ENCODE results near the gene GNAQ. TPM values are rescaled to one million over a fixed set of nuclear protein-coding genes. Genes with fewer than 3 reads are reported as not detected.
"Not testable (repeated sequence)": the region's sequence is repeated elsewhere in the genome, so short reads cannot be mapped to it uniquely, and the experiment has no call there.

GNAQ gene
- total and polyA plus RNA-seq, 2 donors from 2014 or later: 16.2 to 83.4 TPM

DNA sequence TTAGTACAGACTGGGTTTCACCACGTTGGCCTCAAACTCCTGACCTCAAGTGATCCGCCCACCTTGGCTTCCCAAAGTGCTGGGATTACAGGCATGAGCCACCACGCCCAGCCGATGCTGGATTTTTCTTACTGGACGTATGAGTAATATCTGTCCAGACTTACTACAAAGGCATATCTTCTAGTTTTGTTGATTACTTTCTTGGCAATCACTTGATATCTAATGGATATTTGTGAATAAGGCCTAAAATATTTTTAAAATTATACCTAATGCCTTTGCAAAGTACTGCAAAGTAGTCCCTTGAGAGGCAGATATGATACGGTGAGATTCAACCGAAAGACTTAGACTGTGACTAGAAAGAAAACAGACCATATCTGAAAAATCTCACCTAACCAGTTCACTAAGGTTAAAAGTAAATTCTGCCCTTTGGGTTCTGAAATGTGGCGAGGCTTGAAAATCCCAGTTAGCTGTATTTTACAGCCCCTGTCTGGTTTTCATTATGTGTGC lies 152.1 kb downstream of the GNAQ start:
- intact Hi-C loops (cut with DNase I): no loop called here
- Histone ChIP-seq H3K4me3 (ENCODE audit: low read length in 3 of 3) (no peak overlapping the region), H3K27ac (ENCODE audit: low read depth in 2 of 2, low read length in 2 of 2) (no peak overlapping the region), H3K27me3 (ENCODE audit: control insufficient read depth, insufficient read depth, low read length) (no peaks in the 10 kb centered on the region), H3K9me3 (ENCODE audit: control insufficient read depth in 2 of 3, insufficient read depth in 1 of 3, low read length in 3 of 3) (no peaks in the 10 kb centered on the region), H3K4me1 (ENCODE audit: control insufficient read depth in 2 of 3, insufficient read depth in 2 of 3, low read depth in 1 of 3, low read length in 3 of 3) (peaks cover 0 to 14% (median 4%) of the 10 kb centered on the region in 3 donors), H3K9ac (ENCODE audit: low read length in 3 of 3) (no peak overlapping the region), H3K36me3 (ENCODE audit: control insufficient read depth in 2 of 3, insufficient read depth in 3 of 3, low read length in 3 of 3) (no peaks in the 10 kb centered on the region)
- FAIRE-seq (no peak), DNase-seq (no peak)
- TF ChIP-seq, protein P1, sequence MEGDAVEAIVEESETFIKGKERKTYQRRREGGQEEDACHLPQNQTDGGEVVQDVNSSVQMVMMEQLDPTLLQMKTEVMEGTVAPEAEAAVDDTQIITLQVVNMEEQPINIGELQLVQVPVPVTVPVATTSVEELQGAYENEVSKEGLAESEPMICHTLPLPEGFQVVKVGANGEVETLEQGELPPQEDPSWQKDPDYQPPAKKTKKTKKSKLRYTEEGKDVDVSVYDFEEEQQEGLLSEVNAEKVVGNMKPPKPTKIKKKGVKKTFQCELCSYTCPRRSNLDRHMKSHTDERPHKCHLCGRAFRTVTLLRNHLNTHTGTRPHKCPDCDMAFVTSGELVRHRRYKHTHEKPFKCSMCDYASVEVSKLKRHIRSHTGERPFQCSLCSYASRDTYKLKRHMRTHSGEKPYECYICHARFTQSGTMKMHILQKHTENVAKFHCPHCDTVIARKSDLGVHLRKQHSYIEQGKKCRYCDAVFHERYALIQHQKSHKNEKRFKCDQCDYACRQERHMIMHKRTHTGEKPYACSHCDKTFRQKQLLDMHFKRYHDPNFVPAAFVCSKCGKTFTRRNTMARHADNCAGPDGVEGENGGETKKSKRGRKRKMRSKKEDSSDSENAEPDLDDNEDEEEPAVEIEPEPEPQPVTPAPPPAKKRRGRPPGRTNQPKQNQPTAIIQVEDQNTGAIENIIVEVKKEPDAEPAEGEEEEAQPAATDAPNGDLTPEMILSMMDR (IDR thresholded peaks at IDR 0.05; ENCODE audit: borderline replicate concordance, extremely low read depth, insufficient read depth): no peak

DNA sequence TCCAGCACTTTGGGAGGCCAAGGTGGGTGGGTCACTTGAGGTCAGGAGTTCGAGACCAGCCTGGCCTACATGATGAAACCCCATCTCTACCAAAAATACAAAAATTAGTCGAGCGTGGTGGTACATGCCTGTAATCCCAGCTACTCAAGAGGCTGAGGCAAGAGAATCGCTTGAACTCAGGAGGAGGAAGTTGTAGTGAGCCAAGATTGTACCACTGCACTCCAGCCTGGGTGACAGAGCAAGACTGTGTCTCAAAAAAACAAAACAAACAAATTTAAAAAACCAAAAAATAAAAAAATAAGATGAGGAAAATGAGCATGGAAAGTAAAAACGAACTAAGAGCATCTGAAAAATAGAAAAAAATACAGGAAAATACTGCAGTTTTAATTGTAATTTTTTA lies 152.8 kb downstream of the GNAQ start:
- H3K27ac ChIP-seq (ENCODE audit: low read depth in 2 of 2, low read length in 2 of 2); H3K4me3 ChIP-seq (ENCODE audit: low read length in 3 of 3); FAIRE-seq; DNase-seq; H3K9me3 ChIP-seq (ENCODE audit: control insufficient read depth in 2 of 3, insufficient read depth in 1 of 3, low read length in 3 of 3); H3K27me3 ChIP-seq (ENCODE audit: control insufficient read depth, insufficient read depth, low read length); H3K36me3 ChIP-seq (ENCODE audit: control insufficient read depth in 2 of 3, insufficient read depth in 3 of 3, low read length in 3 of 3); intact Hi-C loops (cut with DNase I); H3K9ac ChIP-seq (ENCODE audit: low read length in 3 of 3): not testable (repeated sequence)
- peaks cover 0 to 14% (median 4%) of the 10 kb centered on the region in 3 donors for H3K4me1 ChIP-seq (ENCODE audit: control insufficient read depth in 2 of 3, insufficient read depth in 2 of 3, low read depth in 1 of 3, low read length in 3 of 3)

DNA sequence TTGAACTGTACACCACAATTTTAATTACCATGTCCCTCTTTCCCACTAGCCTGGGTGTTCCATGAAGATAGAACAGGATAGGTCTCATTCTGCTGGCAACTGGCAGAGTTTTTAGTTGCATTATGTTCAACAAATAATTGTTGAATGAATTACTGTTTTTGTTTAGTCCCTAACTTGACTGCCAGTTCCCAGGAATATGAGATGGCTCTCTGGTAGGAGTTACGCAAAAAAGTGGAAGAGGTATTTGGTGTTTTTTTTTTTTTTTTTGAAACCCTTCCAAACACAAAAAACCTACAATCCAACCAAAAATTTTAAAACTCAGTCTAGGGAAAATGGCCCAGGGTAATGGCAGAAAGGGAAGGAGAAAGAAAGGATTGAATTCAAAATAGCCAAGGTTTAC lies 153.6 kb downstream of the GNAQ start:
- Histone ChIP-seq H3K27me3 (ENCODE audit: control insufficient read depth, insufficient read depth, low read length) (no peaks in the 10 kb centered on the region), H3K4me1 (ENCODE audit: control insufficient read depth in 2 of 3, insufficient read depth in 2 of 3, low read depth in 1 of 3, low read length in 3 of 3) (peaks cover 0 to 14% (median 4%) of the 10 kb centered on the region in 3 donors), H3K9ac (ENCODE audit: low read length in 3 of 3) (no peak overlapping the region), H3K36me3 (ENCODE audit: control insufficient read depth in 2 of 3, insufficient read depth in 3 of 3, low read length in 3 of 3) (no peaks in the 10 kb centered on the region), H3K9me3 (ENCODE audit: control insufficient read depth in 2 of 3, insufficient read depth in 1 of 3, low read length in 3 of 3) (no peaks in the 10 kb centered on the region), H3K4me3 (ENCODE audit: low read length in 3 of 3) (no peak overlapping the region), H3K27ac (ENCODE audit: low read depth in 2 of 2, low read length in 2 of 2) (no peak overlapping the region)
- DNase-seq: no peak
- intact Hi-C loops (cut with DNase I): no loop called here
- TF ChIP-seq, protein P1 (IDR thresholded peaks at IDR 0.05; ENCODE audit: borderline replicate concordance, extremely low read depth, insufficient read depth): no peak
- no peak for FAIRE-seq

DNA sequence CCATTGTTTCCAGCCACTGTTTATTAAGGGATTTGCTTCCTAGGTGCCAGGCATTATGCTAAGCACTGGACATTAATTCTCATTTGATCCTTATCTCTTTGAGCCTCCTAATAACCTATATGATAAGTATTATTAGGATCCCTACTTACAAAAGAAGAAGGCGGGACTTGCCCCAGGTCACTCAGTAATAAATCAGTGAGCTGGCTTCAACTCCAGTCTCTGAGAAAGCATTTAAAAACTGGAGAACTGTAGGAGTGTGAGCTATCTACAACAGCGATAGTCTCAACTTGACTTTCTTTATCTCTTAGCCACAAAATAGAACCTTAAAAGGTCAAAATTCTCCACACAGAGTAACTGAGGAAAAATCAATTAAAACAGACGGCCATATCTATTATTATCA lies 155.0 kb downstream of the GNAQ start:
- no peak overlapping the region for H3K4me3 ChIP-seq (ENCODE audit: low read length in 3 of 3)

More for the DNA sequence above, 155.0 kb downstream of the GNAQ start:
- DNase-seq (no peak), FAIRE-seq (no peak)
- intact Hi-C loops (cut with DNase I): no loop called here
- no peaks in the 10 kb centered on the region for H3K36me3 ChIP-seq (ENCODE audit: control insufficient read depth in 2 of 3, insufficient read depth in 3 of 3, low read length in 3 of 3)
- TF ChIP-seq, protein P1 (IDR thresholded peaks at IDR 0.05; ENCODE audit: borderline replicate concordance, extremely low read depth, insufficient read depth): no peak
- no peak overlapping the region for H3K27ac ChIP-seq (ENCODE audit: low read depth in 2 of 2, low read length in 2 of 2)
- no peak overlapping the region for H3K9ac ChIP-seq (ENCODE audit: low read length in 3 of 3)
- no peaks in the 10 kb centered on the region for H3K9me3 ChIP-seq (ENCODE audit: control insufficient read depth in 2 of 3, insufficient read depth in 1 of 3, low read length in 3 of 3)
- H3K27me3 ChIP-seq (ENCODE audit: control insufficient read depth, insufficient read depth, low read length): no peaks in the 10 kb centered on the region
- peaks cover 0 to 14% (median 4%) of the 10 kb centered on the region in 3 donors for H3K4me1 ChIP-seq (ENCODE audit: control insufficient read depth in 2 of 3, insufficient read depth in 2 of 3, low read depth in 1 of 3, low read length in 3 of 3)
